Measurements from ENCODE around the gene SH3RF1. TPM values are rescaled to one million over a fixed set of nuclear protein-coding genes. Genes with fewer than 3 reads are reported as not detected.

Gene SH3RF1
- total and polyA plus RNA-seq, 2 of the 8 experiments (the other 6 are each of a cell fraction or from before 2014, with no cell fraction given): 6.9 to 15.1 TPM

GRCh38 chr4:169207436-169208089 is 63.2 kb downstream of the SH3RF1 start (continued):
- TF ChIP-seq NRF1 (IDR thresholded peaks at IDR 0.05; ENCODE audit: low read depth, low read length): no peak
